SW 1271 (cell line): ENCODE measurements around the gene KCNMA1.

Source experiments
- DNase-seq, 2 experiments: peaks; one replicate each; lab custom pipeline; 2025; lab: John Stamatoyannopoulos, UW

Gene KCNMA1

DNA sequence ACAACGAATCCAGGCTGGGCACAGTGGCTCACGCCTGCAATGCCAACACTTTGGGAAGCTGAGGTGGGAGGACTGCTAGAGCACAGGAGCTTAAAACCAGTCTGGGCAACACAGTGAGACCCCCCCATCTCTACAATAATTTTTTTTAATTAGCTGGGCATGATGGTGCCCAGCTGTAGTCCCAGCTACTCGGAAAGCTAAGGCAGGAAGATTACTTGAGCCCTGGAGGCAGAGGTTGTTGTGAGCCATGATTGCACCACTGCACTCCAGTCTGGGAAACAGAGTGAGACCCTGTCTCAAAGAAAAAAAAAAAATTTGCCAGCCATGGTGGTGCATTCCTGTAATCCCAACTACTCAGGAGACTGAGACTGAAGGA lies 396.3 kb downstream of the KCNMA1 start:
- no peak for DNase-seq

DNA sequence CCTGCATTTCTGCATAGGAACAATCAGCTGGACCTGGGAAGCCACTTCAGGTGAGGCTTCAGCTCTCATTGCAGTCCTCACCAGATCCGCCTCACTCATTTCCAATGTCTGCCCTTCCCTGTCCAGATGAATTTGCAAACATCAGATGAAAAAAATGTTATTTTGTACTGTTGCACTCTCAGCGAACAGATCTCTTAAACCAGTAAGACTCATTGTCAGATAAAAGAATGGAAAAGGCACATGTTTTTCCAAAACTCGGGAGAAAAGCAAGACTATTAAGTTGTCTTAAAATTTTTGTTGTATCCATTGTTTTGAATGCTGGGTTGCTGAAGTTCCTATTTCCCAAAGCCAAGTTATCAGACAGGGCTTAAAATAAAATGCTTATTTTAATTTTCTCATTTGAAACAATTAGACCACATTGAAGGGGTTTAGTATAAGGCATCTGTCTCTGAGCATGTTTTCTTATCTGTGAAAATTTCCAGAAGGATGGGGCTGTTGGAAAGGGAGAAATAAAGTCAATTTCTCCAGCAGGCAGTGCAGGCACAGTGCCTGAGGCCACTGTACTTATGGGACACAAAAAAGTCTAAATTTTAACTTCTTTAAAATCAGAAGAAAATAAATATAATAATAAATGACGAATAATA lies 396.8 kb downstream of the KCNMA1 start:
- no peak for DNase-seq

DNA sequence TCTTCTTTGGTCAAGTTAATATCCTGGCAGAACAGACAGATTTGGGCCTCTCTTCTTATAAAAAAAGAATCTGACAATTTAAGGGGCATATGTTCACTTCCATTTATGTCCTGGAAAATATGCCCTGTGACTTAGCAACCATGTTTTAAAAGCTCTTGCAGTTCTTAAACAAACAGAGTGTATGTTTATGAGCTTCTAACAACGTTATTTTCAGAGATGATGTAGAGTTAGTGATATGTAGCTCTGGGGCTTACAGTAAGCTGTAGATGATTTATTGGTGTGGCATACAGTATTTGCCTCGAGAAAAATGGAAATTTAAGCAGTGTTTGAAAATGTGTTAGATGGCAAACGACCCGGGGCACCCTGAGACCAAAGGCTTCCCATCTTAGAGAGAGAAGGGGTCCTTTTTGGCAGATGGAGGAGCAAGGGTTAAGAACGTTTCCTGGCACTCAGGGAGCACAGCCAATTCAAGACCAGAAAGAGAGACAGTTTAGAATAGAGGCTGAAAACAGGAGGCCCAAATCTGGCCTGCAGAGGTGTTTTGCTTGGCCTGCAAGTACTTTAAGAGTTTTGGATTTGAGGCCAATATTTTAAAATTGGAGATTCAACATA lies 397.5 kb downstream of the KCNMA1 start:
- no peak for DNase-seq

DNA sequence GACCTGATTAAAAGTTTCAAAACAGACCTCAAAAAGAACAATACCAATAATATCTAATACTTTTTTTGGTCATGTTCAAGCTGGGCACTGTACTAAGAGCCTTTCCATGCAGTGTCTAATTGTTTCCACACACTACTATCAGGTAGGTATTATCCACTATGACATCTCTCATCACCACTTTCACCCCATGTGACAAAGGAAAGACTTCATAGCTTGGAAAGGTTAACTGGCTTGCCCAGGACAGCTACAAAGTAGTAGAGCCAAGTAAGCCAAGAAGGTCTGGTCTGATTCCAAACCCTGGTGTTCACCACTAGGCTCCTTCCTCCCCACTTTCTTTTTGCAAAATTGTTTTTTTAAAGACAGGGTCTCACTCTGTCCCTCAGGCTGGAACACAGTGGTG lies 400.5 kb downstream of the KCNMA1 start:
- no peak for DNase-seq

DNA sequence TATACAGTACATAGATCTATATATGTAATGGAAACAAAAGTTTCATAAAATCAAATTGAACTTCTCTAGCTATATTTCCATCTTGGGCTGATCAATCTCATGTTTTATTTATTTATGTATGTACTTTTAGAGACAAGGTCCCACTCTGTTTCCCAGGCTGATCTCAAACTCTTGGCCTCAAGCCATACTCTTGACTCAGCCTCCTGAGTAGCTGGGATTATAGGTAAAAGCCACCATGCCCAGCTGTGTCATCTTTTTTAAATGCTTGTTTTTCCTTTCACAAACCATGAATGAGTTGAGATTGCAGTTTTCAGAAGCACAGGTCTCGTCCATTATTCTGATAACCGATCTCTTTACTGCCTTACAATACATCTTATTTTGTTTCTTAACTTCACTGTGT lies 400.9 kb downstream of the KCNMA1 start:
- DNase-seq = no peak

DNA sequence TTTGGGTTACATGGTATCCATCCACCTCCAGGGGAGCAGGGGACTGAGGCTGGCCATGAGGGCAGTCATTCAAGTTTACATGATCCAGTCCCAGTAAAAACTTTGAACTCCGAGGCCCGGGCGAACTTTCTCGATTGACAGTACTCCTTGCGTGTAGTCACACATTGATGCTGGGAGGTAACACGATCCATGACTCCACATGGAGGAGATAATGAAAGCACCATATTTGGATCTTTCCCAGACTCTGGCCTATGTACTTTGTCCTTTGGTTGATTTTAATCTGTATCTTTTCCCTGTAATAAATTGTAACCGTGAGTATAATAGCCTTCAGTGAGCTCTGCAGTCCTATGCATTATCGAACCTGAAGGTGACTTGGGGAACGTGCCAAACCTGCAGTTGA lies 401.6 kb downstream of the KCNMA1 start:
- DNase-seq = no peak

DNA sequence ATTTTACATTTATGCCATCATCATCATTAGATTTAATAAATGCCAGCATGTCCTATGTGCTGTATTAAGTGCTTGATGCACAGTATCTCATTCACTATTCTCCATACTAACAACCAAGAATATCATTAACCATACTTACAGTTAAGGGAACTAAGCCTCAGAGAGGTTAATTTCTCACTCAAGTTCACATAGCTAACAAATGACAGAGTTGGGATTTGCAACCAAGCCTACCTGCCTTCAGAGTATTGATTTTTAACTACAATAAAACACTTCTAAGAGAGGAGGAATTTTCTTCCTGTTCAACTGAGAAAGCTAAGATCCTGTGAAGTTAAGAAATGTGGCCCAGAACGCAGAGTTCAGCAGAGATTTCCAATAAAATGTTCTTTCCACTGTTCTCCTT lies 403.0 kb downstream of the KCNMA1 start:
- DNase-seq = no peak

DNA sequence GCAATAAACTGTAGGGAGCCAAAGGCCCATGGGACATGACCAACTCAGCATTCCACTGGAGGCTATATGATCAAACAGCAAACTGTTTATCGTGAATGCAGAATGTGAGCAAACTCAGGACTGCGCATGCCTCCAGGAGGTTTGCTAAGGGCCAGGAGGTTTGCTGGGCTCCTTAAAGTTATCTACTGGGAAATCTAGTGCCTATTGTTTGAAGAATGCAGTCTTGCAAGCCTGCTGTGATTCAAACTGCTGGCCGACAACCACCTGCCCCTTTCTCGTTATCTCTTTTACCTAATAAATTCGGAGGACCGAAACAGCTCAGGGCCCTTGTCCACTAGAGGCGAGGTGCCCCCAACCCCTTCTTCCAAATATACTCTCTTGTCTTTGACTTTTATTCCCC lies 404.1 kb downstream of the KCNMA1 start:
- DNase-seq = no peak

DNA sequence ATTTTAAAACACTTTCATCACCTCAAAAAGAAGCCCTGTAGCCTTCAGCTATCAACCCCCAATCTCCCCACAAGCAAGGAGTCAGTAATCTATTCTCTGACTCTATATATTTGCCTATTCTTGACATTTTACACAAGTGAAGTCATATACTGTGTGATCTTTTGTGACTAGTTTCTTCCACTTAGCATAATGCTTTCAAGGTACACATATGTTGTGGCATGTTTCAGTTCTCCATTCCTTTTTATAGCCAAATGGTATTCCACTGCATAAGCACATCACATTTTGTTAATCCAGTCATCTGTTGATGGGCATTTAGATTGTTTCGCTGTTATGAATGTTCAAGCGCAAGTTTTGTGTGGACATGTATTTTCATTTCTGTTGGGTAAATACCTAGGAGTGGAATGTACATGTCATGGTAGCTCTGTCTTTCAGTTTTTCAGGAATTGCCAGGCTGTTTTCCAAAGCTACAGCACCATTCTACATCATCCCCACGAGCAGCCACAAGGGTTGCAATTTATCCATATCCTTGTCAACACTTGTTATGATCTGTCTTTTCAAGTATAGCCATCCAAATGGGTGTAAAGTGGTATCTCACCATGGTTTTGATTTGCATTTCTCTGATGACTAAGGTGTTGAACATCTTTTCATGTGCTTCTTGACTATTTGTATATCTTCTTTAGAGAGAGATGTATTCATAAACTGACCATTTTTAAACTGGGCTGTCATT lies 405.6 kb downstream of the KCNMA1 start:
- no peak for DNase-seq

DNA sequence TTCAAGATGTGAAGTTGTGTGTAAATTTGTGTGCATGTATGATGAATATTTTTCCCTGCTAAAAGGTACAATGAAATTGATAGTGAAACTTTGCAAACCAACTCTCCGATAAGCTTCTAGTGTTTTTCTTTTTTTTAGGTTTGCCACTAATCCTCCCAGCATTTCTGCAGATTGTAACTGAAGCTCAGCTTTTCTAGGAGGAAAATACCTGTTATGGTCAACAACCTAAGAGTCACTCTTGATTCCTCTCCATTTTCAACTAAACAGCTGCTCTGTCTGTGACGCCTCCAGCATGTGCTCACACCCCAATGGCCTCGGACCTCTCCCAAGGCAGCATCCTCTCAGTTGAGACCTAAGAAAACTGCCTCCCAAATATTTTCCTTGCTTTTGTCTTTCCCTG lies 406.2 kb downstream of the KCNMA1 start:
- DNase-seq = no peak

DNA sequence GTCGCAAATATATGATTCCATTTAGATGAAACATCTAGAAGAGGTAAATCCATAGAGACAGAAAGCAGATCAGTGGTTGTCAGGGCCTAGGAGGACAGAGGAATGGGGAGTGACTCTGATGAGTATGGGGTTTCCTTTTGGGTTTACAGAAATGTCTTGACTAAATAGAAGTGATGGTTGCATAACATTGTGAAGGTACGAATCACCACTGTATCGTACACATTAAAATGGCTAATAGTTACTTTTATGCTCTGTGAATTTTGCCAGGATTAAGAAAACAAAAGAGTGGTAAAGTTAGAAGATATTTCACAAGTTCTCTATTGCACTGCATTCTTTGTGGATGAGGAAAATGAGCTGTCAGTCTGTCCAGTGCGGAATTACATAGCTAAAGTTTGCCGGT lies 407.4 kb downstream of the KCNMA1 start:
- no peak for DNase-seq

DNA sequence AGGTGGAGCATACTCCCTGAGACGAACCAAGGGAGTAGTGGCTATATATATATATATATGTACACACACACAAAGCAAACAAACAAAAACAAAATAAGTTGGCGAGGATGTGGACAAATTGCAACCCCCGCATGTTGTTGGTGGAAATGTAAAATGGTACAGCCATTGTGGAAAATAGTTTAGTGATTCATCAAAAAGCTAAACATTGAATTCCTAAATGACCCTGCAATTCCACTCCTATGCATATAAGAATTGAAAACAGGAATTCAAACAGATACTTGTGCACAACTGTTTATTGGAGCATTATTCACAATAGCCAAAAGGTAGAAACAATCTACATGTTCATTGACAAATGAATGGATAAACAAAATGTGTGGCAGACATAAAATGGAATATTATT lies 407.9 kb downstream of the KCNMA1 start:
- no peak for DNase-seq

DNA sequence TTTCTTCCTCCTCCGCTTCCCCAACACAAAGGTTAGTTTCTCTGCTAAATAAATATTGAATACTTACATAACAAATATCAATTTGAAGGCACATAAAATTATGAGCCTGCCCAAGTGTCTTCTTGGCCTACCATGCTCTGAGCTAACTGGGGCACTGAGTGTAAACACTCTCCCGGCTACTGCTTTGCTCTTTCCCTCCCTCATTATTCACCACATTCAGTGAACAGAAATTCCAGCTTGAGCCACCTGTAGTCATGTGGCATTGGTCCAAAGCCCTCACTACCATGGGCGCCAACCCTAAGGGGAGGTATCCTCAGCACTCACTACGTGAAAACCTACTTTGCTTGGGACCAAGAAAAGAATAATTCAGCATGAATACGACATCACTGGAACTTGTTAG lies 409.0 kb downstream of the KCNMA1 start:
- DNase-seq = no peak

DNA sequence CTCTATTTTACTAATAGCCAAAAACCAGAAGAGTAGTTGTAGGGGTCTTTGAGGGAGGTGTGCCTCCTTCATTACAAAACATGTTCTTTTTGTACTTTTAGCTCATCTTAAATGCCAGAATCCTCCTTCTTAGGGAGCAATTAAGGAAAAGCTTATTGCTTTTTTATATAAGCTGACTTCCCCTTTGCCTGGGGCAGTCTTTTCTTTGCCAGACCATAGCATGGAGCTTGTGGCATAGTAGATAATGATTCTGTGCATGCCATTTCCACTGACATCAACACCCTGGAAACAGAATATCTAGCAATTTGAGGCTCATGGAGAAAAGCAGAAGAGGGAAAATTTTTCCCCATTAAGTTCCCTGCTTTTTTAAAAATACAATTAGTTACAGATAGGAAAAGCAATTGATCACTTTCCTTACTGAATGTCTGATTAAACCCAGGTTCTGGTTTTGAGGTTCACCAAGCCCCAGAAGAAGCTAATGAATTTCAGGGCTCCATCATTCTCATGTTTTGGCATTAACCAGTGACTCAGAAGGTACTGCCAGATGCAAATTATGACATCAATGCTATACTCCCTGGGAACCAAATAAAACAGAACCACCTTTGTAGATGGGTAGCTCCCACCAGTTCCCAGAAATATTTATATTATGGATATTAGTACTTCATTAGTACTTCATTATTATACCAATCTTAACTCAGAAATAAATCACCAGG lies 410.6 kb downstream of the KCNMA1 start:
- DNase-seq = no peak

DNA sequence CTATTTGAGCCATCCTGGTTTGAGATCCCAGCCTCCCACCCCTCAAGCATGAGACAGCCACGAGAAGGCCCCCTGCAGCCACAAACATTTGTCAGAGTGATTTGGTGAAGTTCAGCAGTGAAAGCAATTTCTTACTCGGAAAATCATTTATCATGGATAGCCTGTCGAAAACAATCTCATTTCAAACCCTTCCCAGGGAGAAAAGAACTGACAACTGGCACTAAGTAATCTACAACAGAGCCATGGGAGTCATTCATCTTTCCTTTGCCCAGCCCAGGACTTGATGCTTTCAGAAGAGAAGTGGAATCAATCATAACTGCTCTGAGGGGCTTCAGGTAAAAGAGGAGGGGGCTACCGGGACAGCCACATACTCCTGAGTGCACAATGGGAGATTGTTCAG lies 411.2 kb downstream of the KCNMA1 start:
- no peak for DNase-seq

DNA sequence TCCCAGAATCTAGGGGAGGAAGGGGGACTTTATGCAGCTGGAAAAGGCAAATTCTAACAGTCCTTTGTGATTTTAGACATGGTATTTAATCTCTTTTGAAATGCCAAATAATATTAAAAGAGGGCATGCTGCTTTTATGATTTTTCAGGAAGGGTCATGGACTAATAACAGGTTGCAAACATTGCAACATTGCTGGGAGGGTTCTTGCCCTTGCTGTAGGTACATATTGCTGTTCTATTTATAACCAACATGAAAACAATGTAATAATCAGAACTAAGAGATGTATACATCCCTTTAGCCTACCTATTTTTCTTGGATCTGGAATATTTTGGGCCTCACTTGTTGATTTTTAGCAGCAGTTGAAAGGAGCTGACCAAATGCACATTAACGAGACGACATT lies 411.6 kb downstream of the KCNMA1 start:
- DNase-seq = no peak

DNA sequence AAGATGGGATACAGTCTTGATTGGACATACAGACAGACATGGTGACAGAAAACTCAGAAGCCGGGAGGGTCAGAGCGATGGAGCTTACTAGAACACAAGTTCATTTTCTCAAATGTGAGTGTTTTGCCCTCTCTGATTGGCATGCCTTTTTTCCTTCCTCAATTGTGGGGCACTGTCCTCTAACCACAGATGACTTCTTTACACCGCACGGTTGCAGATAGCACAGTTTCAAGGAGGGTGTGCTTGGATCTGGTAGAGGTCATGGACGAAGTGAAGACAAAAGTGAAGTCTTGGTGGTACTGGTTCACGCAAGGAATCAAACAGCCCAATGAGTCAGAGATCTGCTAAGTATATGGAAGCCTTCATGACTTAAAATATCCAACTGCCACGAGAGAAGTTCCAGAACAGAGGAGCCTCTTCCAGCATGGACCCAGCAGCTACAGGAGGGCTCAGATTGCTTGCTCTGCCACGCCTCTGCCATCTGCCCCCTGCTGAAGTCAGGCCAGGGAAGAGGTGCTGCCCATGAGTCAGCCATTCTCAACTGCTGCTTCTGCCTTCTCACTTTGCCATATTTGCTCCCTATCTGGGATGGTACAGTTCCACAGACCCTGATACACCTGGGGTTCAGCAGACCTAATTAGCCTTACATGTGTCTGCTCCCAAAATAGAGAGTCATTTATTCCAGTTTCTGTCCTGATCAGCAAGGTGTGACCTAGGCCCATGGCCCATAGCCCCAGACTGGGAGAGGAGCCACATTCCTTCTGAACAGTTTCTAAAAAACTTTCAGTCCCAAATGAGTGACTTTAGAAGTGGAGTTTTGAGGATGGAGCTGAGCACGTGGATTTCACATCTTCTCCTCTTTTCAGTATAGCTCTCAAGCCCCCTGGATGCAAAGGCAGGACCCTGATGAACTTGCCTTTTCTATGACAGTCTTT lies 413.8 kb downstream of the KCNMA1 start:
- DNase-seq = no peak

DNA sequence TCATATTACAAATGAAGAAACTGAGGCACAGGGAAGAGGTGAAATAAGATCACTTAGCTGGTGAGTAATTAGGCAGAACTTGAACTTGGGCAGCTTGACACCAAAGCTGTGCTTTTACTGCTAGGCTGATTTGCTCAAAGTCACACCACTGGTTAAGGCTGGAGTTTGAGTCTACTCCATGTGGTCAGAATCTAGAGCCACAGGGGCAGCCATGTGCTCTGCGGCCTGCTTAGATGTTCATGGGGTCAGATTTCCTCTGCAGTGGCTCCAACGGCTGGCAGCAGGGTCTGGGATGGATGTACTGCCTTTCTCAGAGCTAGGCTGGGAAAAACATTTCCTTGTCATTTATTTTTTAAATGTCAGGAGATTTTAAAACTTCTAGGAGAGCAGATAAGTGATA lies 417.5 kb downstream of the KCNMA1 start:
- DNase-seq = no peak

DNA sequence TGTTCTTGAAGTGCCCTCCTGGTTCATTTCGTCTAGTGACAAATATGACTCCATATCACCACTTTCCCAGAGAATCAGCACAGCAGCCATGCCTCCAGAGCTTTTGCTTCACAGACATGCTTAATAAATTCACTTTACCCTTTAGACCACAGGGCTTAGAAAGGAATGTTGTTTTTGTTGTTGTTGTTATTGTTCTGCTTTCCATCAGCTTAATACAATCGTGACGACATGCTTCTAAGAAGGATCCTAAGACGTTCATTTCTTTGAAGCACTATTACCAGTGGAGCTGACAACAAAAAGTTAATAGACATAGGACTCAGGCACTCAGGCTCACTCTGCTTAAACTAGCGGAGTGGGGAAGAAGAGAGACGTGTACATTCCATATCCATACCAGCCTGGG lies 418.6 kb downstream of the KCNMA1 start:
- DNase-seq = no peak

DNA sequence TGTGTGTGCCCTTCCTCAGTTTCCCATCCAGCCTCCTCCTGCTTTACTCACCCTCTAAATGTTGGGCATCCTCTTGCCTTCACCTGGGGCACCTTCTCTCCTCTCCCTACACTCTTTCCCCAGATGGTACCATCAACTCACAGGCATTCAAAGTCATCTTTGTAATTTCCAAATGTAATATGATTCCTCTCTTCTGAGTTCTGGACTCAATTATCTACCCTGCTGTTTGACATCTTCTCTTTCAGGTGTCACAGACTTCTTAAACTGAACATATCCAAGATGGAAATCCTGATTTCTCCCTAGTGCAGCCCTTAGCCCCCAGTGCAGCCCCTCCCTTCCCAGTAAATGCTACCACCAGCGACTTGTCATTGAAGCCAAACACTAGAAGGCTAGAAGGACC lies 422.8 kb downstream of the KCNMA1 start:
- no peak for DNase-seq

DNA sequence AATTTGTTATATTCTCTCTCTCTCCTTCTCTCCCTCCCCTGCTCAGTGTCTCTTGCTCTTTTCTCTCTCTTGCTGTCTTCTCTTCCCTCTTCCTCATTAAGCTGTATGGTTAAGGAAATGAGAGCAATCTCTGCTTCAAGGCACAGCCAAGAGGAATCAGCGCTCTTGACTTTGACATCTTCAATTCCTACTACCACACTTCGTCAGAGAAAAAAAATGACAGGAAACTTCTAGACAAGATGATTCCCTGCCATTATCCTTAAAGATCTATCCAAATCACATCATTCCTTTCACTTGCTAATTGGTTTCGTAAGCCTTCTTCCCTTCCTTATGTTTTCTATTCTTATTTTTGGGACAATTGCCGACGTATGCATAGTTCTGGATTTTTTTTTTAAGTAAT lies 425.0 kb downstream of the KCNMA1 start:
- no peak for DNase-seq

DNA sequence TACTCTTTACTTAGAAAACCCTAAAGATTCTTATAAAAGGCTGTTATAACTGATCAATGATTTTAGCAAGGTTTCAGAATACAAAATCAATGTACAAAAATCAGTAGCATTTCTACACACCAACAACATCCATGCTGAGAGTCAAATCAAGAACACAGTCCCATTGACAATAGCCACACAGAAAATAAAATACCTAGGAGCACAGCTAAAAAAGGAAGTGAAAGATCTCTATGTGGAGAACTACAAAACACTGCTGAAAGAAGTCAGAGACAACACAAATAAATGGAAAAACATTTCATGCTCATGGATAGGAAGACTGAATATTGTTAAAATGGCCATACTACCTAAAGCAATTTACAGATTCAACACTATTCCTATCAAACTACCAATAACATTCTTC lies 427.0 kb downstream of the KCNMA1 start:
- no peak for DNase-seq
